ENCODE measurements around the gene EFCAB11. TPM values are rescaled to one million over a fixed set of nuclear protein-coding genes. Genes with fewer than 3 reads are reported as not detected.

The EFCAB11 gene
- total and polyA plus RNA-seq, 9 donors = 1.9 to 14.8 (median 5.2) TPM

- DNase-seq = no peak
- no peak overlapping the region for H3K4me3 ChIP-seq
- TF ChIP-seq CTCF (IDR thresholded peaks at IDR 0.05) = no peak
- TF ChIP-seq POLR2A (IDR thresholded peaks at IDR 0.05) = no peak
- no peak for TF ChIP-seq EP300 (IDR thresholded peaks at IDR 0.05)
- no peak overlapping the region for H3K27ac ChIP-seq
- H3K36me3 ChIP-seq = no peaks in the 10 kb centered on the region
- H3K4me1 ChIP-seq (ENCODE audit: insufficient read depth) = no peaks in the 10 kb centered on the region
- 76 to 89% (median 83%) methylated on average over 1 of the region's 1 CpG for WGBS, 3 donors
- H3K9me3 ChIP-seq = no peaks in the 10 kb centered on the region
- H3K27me3 ChIP-seq = no peaks in the 10 kb centered on the region
- intact Hi-C loops (cut with DNase I) = no loop called here
Measured at GRCh38 chr14:89849931-89850330, 104.6 kb downstream of the EFCAB11 start.

- Histone ChIP-seq H3K4me3 (no peak overlapping the region), H3K27ac (no peak overlapping the region), H3K36me3 (no peaks in the 10 kb centered on the region), H3K9me3 (no peaks in the 10 kb centered on the region), H3K27me3 (no peaks in the 10 kb centered on the region), H3K4me1 (ENCODE audit: insufficient read depth) (no peaks in the 10 kb centered on the region)
- TF ChIP-seq CTCF (IDR thresholded peaks at IDR 0.05) (no peak), POLR2A (IDR thresholded peaks at IDR 0.05) (no peak), EP300 (IDR thresholded peaks at IDR 0.05) (no peak)
- intact Hi-C loops (cut with DNase I) = no loop called here
- 60 to 70% (median 69%) methylated on average over 2 of the region's 2 CpGs for WGBS, 3 donors
- DNase-seq = no peak
Measured at GRCh38 chr14:89848165-89848564, 106.4 kb downstream of the EFCAB11 start.

GRCh38 chr14:89845346-89845745 lies 109.2 kb downstream of the EFCAB11 start:
- H3K9me3 ChIP-seq = no peaks in the 10 kb centered on the region
- intact Hi-C loops (cut with DNase I) = no loop called here
- WGBS, 3 donors = 64 to 65% (median 64%) methylated on average over 5 of the region's 5 CpGs
- H3K27me3 ChIP-seq = no peaks in the 10 kb centered on the region
- no peaks in the 10 kb centered on the region for H3K36me3 ChIP-seq
- no peaks in the 10 kb centered on the region for H3K4me1 ChIP-seq (ENCODE audit: insufficient read depth)
- no peak for TF ChIP-seq POLR2A (IDR thresholded peaks at IDR 0.05)
- TF ChIP-seq EP300 (IDR thresholded peaks at IDR 0.05) = no peak
- TF ChIP-seq CTCF (IDR thresholded peaks at IDR 0.05) = no peak
- DNase-seq = no peak
- no peak overlapping the region for H3K27ac ChIP-seq
- no peak overlapping the region for H3K4me3 ChIP-seq

GRCh38 chr14:89844508-89844907 lies 110.0 kb downstream of the EFCAB11 start:
- Histone ChIP-seq H3K27me3 (no peaks in the 10 kb centered on the region), H3K9me3 (no peaks in the 10 kb centered on the region), H3K36me3 (no peaks in the 10 kb centered on the region), H3K27ac (no peak overlapping the region), H3K4me3 (no peak overlapping the region), H3K4me1 (ENCODE audit: insufficient read depth) (no peaks in the 10 kb centered on the region)
- DNase-seq = no peak
- no peak for TF ChIP-seq POLR2A (IDR thresholded peaks at IDR 0.05)
- no peak for TF ChIP-seq EP300 (IDR thresholded peaks at IDR 0.05)
- intact Hi-C loops (cut with DNase I) = no loop called here
- 95 to 100% (median 96%) methylated on average over 1 of the region's 1 CpG for WGBS, 3 donors

GRCh38 chr14:89842837-89843236 lies 111.7 kb downstream of the EFCAB11 start:
- no peaks in the 10 kb centered on the region for H3K36me3 ChIP-seq
- no peak overlapping the region for H3K4me3 ChIP-seq
- intact Hi-C loops (cut with DNase I) = no loop called here
- no peaks in the 10 kb centered on the region for H3K9me3 ChIP-seq
- 92 to 95% (median 93%) methylated on average over 3 of the region's 3 CpGs for WGBS, 3 donors
- H3K27me3 ChIP-seq = no peaks in the 10 kb centered on the region
- no peak for DNase-seq
- TF ChIP-seq EP300 (IDR thresholded peaks at IDR 0.05) (no peak), POLR2A (IDR thresholded peaks at IDR 0.05) (no peak), CTCF (IDR thresholded peaks at IDR 0.05) (no peak)
- H3K4me1 ChIP-seq (ENCODE audit: insufficient read depth) = no peaks in the 10 kb centered on the region
- H3K27ac ChIP-seq = no peak overlapping the region

Data from ovary (tissue), 9 donors.